Stimulated activated naive CD8-positive, alpha-beta T cell treated with anti-CD3 and anti-CD28 coated beads, Interleukin-15, Interleukin-2, amounts not matched to agents 100 U/mL and 50 U/mL, for 24 hours (primary cell): Measurements from ENCODE around the gene CDH9.

ENCODE experiments used
- ATAC-seq: fragments of 150-1000 bp; cut with Tn5 transposase; one replicate; pipeline ENCODE4 v1.10.0; 2021
- DNase-seq: peaks from one replicate; pipeline ENCODE4 v3.0.0; 2021

CDH9 gene

DNA sequence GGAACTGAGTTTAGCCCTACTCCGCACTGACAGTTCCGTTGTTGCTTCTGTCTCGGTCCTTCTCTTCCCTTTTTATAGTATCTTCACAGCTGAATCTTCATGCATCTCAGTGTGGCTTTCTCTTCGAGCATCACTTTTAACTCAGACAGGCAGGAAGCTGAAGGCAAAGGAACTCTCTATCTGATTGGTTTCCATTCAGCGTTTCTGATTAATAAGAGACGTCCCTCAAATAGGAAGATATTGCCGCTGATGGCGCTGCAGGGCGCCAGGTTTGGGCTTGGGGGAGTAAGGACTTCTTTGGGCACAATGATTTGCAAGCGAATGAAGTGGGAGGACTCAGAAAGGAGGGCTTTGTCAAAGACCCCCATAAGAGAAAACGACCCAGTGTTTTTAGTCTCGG is at the start of gene CDH9:
CDH9 (minus strand) TSS at position 111 of the 400 bp plus-strand sequence. CDS start 50,253 bp downstream, outside the sequence.
- no peak for DNase-seq
- ATAC-seq, result no peak

DNA sequence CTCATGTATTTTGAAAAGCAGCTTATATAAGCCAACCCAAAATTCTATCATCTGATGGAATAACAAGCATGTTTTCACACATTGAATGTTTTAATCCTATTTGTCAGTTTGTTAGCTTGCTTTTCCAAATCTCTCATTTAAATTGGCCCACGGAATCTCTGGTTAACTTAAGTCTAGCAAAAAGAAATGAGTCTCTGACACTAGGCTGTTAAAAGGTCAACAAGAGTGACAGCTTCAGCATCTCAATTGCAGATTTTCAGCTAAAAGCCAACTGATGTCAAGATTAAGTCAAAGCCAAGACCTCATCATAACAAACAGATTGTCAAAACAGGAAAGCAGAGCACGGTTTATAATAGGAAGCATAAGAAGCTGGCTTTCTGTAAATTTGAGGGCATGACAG is 49.4 kb upstream of the CDH9 start:
- no peak for ATAC-seq
- DNase-seq, result no peak

- ATAC-seq (no peak), DNase-seq (no peak)
These were observed 45.3 kb upstream of the CDH9 start for GRCh38 chr5:27083449-27084415.

GRCh38 chr5:27080147-27080546 is 41.8 kb upstream of the CDH9 start:
- ATAC-seq, result no peak
- DNase-seq, result no peak

GRCh38 chr5:27062451-27062850 is 24.1 kb upstream of the CDH9 start:
- no peak for DNase-seq
- no peak for ATAC-seq

DNA sequence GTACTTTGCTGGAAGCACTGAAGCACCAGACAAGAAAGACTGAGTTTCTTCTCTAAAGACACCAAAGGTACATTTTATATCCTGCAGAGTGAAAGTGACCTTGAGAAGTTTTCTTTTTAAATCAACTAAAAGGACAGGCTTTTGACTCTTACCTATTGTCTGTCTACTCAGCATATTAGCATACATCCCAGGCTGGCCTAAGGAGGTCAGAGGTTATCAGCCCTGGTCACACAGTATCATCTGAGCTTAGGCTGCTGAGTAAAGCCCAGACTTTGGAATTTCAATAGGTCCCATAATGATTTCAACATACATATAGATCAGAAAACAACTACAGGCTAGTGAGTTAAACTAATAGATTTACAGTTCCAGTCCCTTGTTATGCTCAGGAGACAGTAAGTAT is 10.1 kb upstream of the CDH9 start:
- DNase-seq, result no peak

GRCh38 chr5:27041372-27041771 is 3.0 kb upstream of the CDH9 start:
- DNase-seq, result no peak
- no peak for ATAC-seq

More for the DNA sequence above, 10.1 kb upstream of the CDH9 start:
- no peak for ATAC-seq

DNA sequence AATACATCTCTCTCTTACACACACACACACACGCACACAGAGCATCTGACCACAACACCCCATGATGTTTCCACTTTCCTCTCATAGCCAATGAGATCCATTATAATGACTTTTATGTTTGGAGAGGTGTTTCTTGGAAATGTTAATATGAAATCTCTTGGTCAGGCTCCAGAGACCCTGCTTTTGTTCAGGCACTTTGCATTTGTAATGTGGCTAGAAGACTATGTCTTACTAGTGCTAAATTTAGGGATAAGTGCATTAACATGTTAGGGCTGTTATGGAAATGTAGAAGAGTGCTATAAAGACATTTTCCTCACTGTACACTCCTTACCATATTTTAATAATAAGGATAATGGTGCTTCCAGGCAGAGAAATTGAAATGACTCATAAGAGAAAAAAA is 3.8 kb downstream of the CDH9 start:
- ATAC-seq (no peak), DNase-seq (no peak)

DNA sequence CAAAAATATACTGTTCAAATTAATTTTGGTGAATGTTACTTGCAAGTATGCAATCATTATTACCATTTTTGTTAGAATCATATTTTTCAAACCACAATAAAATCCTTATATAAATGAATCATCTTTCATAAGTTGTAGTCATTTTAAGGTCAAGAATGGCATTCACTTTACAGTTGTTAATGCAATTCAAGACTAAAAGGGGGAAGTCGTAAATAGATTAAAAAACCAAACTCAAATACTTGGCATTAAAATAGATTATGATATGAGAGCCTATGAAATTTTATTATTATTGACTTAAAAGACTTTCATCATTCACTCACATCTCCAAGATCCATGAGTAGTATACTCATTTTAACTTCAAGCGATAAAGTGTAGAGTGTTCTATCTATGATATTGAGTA is 11.6 kb downstream of the CDH9 start:
- ATAC-seq (no peak), DNase-seq (no peak)

GRCh38 chr5:27026063-27026462 is 12.3 kb downstream of the CDH9 start:
- DNase-seq, result no peak
- ATAC-seq, result no peak

DNA sequence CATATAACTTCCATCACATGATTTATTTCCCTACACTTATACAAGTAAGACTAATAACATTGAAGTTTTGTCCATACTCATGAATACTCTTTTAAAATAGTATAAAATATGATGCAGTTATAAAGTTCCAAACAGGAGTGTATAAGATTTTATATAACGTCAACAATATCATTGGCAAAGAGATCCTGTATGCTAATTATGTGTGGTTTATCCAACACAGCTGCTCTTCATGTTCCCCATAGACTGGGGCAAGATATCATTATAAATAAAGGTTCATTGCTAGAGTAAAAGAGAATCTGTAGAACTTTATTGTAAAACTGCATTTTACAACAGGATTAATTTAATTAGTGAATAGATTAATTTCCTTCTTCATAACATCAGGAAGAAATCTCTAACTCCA is 16.9 kb downstream of the CDH9 start:
- no peak for ATAC-seq
- no peak for DNase-seq

GRCh38 chr5:27020973-27021372 is 17.4 kb downstream of the CDH9 start:
- DNase-seq (no peak), ATAC-seq (no peak)

GRCh38 chr5:27015758-27016157 is 22.6 kb downstream of the CDH9 start:
- ATAC-seq, result no peak
- no peak for DNase-seq

DNA sequence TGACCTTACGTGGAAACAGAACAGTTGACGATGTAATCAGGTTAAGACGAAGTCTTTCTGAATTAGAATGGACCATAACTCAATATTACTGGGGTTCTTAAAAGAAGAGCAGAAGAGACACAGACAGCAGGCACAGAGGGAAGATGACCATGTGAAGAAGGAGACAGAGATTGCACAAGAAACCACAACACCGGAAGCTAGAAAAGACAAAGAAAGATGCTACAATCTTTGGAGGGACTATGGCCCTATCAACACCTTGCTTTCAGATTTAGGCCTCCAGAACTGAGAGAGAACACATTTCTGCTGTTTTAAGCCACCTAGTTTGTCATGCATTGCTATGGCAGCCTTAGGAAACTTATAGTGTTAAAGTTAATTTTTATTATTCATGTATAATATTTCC is 27.1 kb downstream of the CDH9 start:
- no peak for DNase-seq
- ATAC-seq, result no peak

- DNase-seq (no peak), ATAC-seq (no peak)
These were observed 27.7 kb downstream of the CDH9 start for GRCh38 chr5:27010646-27011045.

- no peak for ATAC-seq
These were observed 28.9 kb downstream of the CDH9 start for GRCh38 chr5:27009540-27009915.

GRCh38 chr5:27008604-27009539 is 29.5 kb downstream of the CDH9 start:
- no peak for ATAC-seq
- no peak for DNase-seq

More at GRCh38 chr5:27009540-27009915, 28.9 kb downstream of the CDH9 start:
- DNase-seq, result no peak

DNA sequence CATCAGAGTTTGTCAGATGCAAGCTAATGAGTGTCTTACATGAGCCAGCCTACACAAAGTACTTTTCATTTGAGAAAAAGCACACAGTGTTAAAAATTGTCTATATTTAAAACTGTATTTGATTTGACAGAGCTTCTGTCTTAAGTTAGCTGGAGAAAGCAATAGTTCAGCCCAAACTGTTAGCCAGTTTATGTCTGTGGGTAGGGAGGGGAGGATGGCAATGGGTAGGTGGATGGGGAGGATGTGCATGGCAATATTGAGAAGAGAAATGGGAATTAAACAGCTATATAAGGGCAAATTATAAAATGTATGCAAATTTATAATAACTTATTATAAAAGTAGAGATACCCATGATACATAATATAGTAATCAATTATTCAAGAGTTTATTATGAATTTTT is 31.3 kb downstream of the CDH9 start:
- no peak for DNase-seq
- no peak for ATAC-seq

- DNase-seq (no peak), ATAC-seq (no peak)
These were observed 51.4 kb downstream of the CDH9 start for GRCh38 chr5:26986985-26987384.

- DNase-seq (no peak), ATAC-seq (no peak)
These were observed 56.6 kb downstream of the CDH9 start for GRCh38 chr5:26981750-26982149.

- no peak for DNase-seq
- no peak for ATAC-seq
These were observed 79.1 kb downstream of the CDH9 start for GRCh38 chr5:26959290-26959689.

GRCh38 chr5:26955161-26955560 is 83.2 kb downstream of the CDH9 start:
- DNase-seq (no peak), ATAC-seq (no peak)

- no peak for ATAC-seq
These were observed 89.5 kb downstream of the CDH9 start for GRCh38 chr5:26948921-26949320.

More at GRCh38 chr5:26948921-26949320, 89.5 kb downstream of the CDH9 start:
- DNase-seq, result no peak
